Hypothalamus (tissue), 51 donors: ENCODE data around the gene MAP3K5.
"Not testable (repeated sequence)": the region's sequence is repeated elsewhere in the genome, so short reads cannot be mapped to it uniquely, and the experiment has no call there.

Source experiments
- DNase-seq, 51 donors: peaks; one replicate each; lab custom pipeline; 2025; lab: John Stamatoyannopoulos, UW

The MAP3K5 gene

GRCh38 chr6:136590846-136591245 lies 201.4 kb downstream of the MAP3K5 start:
- not testable (repeated sequence) for DNase-seq

- DNase-seq: no peak
These were observed 204.8 kb downstream of the MAP3K5 start for GRCh38 chr6:136587527-136587926.

- DNase-seq: no peak
These were observed 206.0 kb downstream of the MAP3K5 start for GRCh38 chr6:136586295-136586694.

- DNase-seq: not testable (repeated sequence)
These were observed 206.8 kb downstream of the MAP3K5 start for GRCh38 chr6:136585523-136585922.

- DNase-seq: not testable (repeated sequence)
These were observed 208.0 kb downstream of the MAP3K5 start for GRCh38 chr6:136584290-136584689.

- peak in 1 of 51 donors; percentile 37 for DNase-seq
These were observed 209.4 kb downstream of the MAP3K5 start for GRCh38 chr6:136582711-136583471.

GRCh38 chr6:136579800-136580199 lies 212.5 kb downstream of the MAP3K5 start:
- DNase-seq: no peak

GRCh38 chr6:136576821-136577220 lies 215.5 kb downstream of the MAP3K5 start:
- DNase-seq: no peak

GRCh38 chr6:136571496-136571895 lies 220.8 kb downstream of the MAP3K5 start:
- DNase-seq: no peak

- no peak for DNase-seq
These were observed 221.2 kb downstream of the MAP3K5 start for GRCh38 chr6:136571065-136571464.

GRCh38 chr6:136568129-136568528 lies 224.1 kb downstream of the MAP3K5 start:
- DNase-seq: no peak

- DNase-seq: no peak
These were observed 224.6 kb downstream of the MAP3K5 start for GRCh38 chr6:136567688-136568087.

GRCh38 chr6:136566851-136567250 lies 225.4 kb downstream of the MAP3K5 start:
- DNase-seq: no peak

GRCh38 chr6:136566007-136566487 lies 226.2 kb downstream of the MAP3K5 start:
- no peak for DNase-seq

GRCh38 chr6:136564180-136564579 lies 228.1 kb downstream of the MAP3K5 start:
- no peak for DNase-seq

- DNase-seq: no peak
These were observed 228.7 kb downstream of the MAP3K5 start for GRCh38 chr6:136563386-136564152.

- no peak for DNase-seq
These were observed 230.1 kb downstream of the MAP3K5 start for GRCh38 chr6:136562211-136562610.

- no peak for DNase-seq
These were observed 239.0 kb downstream of the MAP3K5 start for GRCh38 chr6:136553166-136553787.

- no peak for DNase-seq
These were observed 240.2 kb downstream of the MAP3K5 start for GRCh38 chr6:136552054-136552453.

GRCh38 chr6:136551103-136551502 lies 241.2 kb downstream of the MAP3K5 start:
- no peak for DNase-seq

- DNase-seq: peak in 38 of 51 donors; percentile 11 to 68 (median 39)
These were observed 241.8 kb downstream of the MAP3K5 start, which contains the start of gene MAP7 for GRCh38 chr6:136550330-136551071. TSS of gene MAP7 (minus strand) at chr6:136550422. CDS start at chr6:136550408, 14 bp downstream.
